Measurements from ENCODE around the gene SLC6A8. TPM values are rescaled to one million over a fixed set of nuclear protein-coding genes. Genes with fewer than 3 reads are reported as not detected.

Gene SLC6A8
- 10 to 100 TPM; 16.8 to 64.5 (median 46.2) TPM for polyA plus RNA-seq (ENCODE audit: insufficient read length in 4 of 4)

DNA sequence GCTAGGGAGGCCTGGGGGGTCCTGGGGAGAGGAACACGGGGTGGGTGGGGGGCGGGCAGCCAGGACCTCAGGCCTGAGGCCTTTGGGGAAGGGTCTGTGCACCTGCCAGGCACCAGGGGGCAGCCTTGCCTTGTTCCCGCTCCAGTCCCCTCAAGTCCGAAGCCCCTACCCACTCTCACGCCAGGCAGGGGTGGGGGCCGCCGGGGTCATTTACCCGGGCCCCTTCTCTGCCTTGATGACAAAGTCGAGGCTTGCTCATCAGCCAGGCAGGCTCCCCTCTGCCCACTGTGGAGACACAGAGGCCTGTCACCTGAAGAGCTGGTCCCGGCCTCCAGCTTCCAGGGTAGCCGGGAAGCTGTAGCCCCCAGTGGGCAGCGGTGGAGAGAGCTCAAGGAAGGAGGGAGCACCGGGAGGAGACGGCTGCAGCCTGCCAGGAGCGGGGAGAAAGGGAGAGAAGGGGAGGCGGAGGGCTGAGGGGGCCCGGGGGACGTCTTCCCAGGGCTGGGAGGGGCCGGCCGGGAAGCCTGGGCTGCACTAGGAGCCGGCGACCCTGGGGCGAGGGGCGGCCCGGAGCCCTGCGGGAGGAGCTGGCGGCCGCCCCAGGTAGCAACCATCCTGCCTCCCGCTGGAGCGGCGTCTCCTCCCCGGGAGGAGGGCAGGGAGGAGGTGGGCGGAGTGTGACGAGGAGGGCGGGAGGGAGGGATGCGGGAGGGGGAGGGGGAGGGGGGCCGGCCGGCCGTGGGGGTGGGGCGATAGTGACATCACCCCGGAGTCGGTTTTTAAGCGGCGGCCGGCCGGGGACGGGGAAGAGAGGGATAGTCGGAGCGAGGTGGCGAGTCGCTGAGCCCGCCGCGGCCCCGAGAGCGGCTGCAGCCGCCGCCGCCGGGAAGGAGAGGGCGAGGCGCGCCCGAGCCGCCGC lies at the start of gene SLC6A8:
SLC6A8 (plus strand) TSS at position 806 of the 919 bp plus-strand sequence. CDS start 649 bp downstream, outside the sequence.
- DNase-seq (ENCODE audit: low read depth in 4 of 4, low spot score in 3 of 4) = no peak

DNA sequence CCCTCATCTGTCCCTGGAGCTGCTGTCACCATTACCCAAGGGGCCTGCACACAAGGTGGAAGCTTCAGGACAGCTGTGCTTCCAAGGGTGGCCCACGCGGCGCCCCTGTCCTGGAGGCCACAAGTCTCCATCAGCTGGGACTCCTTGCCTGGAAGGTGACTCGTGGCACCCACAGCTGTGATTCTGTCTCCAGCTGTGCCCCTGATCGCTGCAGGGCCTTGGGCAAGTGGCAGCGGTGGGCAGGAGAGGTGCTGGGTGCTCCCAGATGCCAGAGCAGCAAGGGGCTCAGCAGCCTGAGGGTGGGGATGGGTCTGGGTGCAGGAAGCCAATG lies 49.7 kb upstream of the SLC6A8 start:
- DNase-seq (ENCODE audit: low read depth in 4 of 4, low spot score in 3 of 4) = no peak

DNA sequence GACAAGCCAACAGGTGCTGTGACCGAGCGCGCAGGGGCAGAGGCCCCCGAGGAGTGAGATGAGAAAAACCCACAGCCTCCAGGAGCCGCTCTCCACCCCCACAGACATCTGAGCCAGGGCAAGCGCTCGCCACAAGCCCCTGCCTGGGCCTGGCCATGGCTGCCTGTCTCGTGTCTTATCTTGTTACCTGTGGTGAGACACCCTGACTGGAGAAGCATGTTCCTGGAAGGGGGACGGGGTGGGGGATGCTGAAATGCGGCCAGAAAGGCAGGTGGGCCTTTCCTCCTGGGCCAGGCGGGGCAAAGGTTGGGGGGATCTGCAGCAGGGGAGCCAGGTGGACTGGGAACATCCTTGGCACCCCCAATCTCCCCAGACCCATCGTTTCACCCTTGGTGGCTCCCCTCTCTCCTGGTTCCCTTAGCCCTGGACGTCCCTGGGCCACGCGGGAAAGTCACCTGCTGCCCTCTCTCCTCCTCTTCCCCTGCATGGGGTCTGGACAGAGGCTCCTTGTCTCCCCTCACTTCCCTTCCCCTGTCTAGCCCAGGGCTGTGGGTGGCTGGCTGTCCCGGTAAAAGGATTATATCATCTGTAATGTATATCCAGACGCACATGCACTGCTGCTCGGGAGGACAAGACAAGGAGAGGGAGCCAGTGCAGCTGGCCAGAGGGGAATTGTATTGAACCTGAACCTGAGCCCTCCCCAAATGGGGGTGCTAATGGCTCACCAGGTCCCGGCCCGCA lies 49.1 kb upstream of the SLC6A8 start:
- DNase-seq (ENCODE audit: low read depth in 4 of 4, low spot score in 3 of 4) = no peak

DNA sequence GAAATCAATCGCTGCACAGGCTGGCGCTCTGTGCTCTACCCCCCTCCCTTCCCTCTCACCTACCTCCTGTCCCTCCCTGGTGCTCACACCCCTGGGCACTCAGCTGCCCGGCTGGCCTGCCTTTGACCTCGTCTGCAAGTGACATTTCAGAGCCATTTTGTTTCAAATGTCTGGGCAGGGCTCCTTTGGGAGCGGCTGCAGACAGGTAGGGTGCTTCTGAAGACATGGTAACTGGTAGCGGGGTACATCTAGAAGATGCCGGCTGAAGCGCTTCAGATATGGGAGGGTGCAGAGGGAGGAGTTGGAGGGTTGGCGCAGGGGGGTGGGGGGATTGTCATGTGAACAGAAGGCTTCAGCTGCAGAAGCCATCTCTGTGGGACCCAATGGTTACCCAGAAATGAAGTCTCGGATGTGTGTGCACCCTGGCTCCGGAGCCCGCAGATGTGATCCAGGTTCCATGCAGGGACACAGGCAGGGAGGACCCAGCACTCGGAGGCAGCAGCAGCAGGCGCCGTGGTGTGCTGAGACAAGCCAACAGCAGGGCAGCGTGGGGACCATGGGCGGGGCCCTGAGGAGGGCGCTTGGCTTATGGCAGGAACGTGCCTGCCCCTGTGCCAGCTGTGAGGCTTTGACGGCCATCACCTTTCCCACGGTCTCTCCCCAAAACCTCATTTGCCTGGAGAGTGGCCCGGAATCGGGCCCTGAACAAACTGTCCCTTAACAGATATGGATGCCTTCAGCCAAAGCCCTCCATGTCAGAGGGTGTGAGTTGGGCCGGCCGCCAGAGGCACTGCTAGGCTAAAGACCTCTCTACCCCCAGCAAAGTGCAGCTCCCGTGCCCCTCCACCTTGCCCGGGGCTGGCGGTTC lies 48.3 kb upstream of the SLC6A8 start:
- no peak for DNase-seq (ENCODE audit: low read depth in 4 of 4, low spot score in 3 of 4)

DNA sequence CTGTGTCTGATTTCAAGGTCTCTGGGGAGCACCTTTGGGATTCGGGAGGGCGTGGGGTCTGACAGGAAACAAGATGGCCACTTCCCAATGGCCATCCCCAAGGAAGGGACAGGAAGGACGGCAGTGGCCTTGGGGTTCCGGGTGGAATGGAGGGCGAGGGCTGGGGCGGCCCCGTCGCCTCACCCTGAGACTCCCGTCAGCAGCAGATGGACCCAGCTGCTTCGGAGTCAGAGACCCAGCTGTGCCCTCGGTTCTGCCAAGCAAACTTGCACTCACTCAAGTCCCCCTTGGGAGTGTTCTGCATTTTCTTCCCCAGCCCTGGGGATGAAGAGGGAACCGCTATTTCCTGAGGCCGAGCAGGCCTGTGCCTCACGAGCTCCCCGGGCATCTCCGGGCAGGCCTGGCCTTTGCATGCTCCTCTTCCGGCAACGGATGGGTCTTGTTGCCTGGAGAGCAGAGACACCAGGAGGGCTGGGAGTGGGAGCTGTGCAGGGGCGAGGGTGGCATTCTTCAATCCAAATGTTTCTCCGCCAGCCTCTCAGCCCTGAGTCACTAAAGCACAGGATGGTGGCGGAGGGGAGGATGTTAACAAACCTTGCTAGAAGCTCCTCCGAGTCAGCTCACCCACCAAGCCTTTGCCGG lies 47.6 kb upstream of the SLC6A8 start:
- DNase-seq (ENCODE audit: low read depth in 4 of 4, low spot score in 3 of 4) = no peak

DNA sequence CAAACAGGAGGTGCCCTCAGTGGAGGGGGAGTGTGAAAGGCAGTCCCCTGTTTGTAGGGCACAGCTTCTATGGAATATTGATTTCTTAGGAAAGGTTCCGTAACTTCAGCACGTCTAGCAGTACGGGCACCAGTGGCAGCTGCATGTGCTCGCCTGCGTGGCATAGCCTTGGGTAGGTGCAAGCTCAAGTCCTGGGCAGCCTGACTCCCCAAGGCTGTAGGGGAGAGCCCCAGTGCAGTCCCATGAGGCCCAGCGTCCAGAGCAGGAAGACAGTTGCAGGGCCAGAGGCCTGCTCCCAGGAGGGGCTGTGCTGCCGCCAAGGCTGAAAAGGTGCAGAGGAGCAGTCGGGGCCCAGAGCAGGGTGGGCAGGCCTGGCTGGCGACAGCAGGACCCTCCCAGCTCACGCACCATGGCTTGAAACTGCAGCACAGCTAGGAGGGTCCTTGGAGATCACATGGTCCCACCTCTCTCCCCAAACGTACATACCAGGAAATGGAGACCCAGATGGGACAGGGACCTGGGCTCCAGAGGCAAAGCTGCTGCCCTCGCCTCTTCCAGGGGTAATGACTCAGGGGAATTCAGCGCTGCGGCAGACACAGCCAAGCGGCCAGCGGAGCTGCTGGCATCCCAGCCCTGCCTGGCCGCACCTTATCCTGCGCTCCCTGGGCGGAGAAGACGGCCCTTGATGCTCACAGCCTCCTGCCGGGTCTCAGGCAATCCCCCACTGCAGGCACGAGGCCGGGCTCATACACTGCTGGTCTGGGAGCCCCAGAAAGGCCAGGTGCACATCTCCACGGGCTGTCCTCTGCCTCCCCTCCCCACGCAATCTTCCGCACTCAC lies 46.8 kb upstream of the SLC6A8 start:
- no peak for DNase-seq (ENCODE audit: low read depth in 4 of 4, low spot score in 3 of 4)

DNA sequence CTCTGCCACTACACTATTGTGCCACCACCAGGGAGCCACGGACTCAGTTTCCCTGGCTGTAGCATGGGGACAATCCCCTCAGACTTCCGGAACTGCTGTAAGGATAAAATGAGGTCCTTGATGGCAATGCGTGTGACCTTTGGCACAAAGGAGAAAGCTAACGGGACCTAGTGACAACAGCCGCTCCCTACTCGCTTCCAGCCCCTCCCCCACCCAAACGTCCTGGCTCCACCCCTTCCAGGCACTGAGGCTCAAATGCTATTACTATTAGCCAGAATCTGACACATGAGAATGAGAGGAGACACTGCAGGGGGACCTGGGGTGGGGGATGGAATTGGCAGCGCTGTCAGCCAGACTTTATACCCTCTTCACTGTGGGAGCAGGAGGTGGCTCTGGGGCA lies 46.1 kb upstream of the SLC6A8 start:
- no peak for DNase-seq (ENCODE audit: low read depth in 4 of 4, low spot score in 3 of 4)

DNA sequence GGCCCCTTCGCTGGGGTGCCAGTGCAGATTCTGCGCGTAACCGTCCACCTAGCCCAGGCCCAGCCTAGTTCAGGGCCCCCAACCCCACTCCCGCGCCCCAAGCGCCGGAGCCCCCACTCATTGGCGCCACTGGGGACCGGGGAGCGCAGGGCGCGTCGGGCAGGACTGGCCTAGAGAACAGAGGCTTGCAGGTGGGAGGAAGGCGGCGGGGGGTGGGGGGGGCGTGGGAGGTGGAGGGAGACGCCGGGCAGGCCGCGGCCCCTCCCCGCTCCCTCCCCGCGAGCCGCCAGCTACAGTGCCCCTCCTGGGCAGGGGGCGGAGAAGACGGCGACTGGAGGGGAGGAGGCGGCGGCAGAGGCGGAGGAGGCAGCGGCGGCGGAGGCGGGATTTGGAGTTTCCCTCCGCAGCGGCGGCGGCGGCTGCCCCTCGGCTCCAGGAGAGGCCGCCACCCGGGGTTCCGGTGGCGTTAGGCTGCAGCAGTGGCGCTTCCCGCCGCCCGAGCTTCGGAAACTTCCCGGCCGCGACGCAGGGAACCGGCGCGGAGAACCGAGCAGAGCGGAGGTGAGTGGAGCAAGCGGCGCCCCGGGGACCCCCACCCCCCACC lies 45.6 kb upstream of the SLC6A8 start:
- no peak for DNase-seq (ENCODE audit: low read depth in 4 of 4, low spot score in 3 of 4)

DNA sequence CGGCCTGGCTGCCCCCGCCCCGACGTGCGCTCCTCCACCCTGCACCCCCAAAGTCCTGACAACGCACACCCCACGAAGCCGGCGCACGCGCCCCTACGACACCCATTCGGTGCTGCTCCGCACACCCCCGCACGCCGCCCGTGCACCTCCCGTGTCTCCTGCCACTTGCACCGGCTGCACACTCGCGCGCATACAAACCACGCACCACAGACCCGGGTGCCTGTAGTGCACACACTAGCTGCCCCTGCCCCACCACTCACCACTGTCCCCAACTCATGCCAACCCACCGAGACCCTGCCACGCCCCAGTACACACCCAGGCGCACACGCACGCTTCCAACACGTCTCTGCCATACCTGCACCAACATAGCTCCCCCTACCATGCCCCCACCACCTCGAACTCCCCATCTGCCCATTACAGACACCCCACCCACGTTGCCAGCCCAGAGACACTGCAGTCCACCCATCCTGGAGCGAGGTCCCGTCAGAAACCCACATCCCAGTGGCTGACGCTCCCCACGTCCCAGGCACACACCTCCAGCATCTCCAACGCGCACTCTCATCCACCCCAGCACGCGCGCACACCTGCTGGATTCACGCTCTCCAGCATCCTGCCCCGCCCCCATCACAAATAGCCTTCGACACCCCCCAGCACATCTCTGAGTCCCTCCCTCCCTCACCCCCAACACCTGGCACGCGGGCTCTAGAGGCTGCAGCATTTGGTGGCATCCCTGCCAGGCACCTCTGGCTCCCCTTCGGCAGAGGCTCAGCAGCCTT lies 44.9 kb upstream of the SLC6A8 start:
- DNase-seq (ENCODE audit: low read depth in 4 of 4, low spot score in 3 of 4) = no peak

DNA sequence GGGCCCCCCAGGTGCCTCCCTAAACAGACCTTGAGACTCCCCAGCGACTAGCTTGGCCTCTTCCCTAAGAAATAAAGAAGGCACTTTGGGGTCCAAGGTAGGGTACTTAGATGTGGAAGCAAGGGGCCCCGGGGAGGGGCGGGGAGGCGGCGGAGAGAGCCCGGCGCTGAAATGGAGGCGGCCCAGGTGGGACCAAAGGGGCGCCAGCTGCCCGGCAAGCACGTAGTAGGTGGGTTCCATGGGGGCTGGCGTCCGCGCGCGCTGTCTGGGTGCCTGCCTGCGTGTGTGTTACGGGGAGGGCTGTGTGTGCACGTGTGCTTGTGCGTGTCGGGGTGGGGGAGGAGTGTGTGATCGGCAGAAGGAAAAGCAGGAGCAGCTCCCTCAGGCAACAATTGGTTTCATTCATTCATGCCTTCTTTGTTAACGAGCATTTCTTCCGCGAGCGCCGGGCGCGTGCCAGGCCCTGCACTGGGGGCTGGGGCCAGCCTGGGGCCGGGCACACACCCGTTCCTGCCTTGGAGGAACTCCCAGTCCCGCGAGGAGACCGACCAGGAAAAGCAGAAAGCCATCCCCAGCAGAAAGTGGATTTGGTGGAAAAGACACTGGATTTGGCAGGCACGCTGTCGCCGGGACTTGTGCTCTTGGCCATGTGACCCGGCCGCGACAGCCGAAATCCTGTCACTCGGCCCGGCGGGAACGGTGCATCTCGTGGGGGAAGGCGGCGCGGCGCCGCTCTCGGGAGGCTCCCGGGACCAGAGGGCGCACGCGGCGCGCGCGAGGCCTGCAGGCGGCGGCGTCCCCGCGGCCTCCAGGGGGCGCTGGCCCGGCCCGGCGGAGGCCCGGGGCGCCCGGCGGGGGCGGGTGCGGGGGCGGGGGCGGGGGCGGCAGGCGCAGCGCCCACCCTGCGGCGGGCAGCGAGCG lies 44.0 kb upstream of the SLC6A8 start:
- no peak for DNase-seq (ENCODE audit: low read depth in 4 of 4, low spot score in 3 of 4)

DNA sequence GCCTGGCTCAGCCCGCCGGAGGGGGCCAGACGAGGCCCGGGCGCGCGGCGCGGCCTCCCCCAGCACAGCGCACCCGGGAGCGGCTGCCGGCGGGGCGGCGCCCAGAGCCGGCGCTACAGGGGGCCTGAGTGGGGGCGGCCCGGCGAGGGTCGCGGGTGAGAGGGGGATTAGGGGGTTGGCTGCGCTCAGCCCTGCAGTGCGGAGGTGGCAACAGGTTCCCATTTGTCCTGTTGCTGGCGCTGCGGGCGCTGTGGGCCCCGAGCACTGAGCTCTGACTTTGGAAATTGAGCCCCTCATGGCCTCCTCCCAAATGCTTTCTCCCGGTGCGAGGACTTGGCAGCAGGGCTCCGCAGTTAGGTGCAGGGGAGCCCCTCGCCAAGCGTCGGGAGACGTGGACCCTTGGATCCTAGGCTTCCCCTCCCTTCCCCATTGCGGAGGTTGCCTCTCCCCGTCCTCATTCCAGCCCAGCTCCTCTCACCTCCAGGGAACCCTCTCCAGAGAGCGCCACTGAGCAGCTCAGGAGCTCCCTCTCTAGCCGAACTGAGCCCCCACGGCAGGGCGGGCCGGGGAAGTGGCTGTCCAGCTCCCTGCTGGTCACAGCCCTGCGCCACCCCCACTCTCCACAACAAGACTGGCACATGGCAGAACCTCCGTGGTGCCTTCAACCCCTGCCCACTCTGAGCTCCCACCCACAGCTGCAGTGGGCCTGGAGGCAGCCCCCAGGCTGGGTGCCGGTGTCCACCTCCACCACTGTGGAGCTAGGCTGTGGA lies 43.2 kb upstream of the SLC6A8 start:
- DNase-seq (ENCODE audit: low read depth in 4 of 4, low spot score in 3 of 4) = no peak

DNA sequence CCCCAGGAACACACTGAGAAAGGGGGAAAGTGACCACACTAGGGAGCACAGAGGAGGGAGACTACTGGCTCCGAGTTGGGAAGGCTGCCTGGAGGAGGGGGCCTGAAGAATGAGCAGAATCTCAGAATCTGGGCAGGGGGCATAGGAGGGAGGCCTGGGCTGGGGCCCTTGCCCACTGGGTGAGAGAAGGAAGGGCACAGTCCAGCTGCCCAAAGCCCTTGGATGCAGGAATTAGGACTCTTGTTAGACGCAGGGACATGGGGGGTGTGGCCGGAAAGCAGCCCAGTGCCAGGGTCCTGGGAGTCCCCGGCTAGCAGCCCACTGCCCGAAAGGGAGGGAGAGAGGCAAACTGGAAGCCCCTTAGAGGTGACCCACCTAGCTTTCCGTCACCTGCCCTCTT lies 42.6 kb upstream of the SLC6A8 start:
- DNase-seq (ENCODE audit: low read depth in 4 of 4, low spot score in 3 of 4) = no peak

DNA sequence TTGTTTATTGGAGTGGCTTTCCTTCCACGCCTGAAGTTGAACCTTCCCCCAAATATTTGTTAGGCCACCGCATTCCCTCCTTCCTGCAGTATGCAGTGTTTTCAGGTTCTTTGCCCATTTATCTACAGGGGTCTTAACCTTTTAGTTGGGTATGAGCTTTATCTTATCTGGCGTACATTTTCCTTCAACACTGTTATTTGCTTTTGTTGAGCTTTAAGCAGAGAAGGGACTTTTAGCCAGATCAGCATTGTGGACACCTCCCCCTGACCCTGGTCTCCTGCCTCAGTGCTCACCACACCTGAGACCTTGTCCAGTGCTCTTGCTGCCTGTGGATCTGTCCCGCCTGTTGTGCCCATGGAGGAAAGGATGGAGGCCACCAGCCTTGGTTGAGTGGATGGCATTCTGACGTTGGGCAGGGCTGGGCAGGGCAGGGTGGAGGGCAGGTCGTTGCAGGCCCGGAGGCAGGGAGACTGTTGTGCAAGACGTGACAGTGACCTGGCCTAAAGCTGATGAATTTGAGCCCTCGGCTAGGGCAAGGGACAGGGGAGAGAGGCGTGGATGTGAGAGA lies 41.7 kb upstream of the SLC6A8 start:
- no peak for DNase-seq (ENCODE audit: low read depth in 4 of 4, low spot score in 3 of 4)

DNA sequence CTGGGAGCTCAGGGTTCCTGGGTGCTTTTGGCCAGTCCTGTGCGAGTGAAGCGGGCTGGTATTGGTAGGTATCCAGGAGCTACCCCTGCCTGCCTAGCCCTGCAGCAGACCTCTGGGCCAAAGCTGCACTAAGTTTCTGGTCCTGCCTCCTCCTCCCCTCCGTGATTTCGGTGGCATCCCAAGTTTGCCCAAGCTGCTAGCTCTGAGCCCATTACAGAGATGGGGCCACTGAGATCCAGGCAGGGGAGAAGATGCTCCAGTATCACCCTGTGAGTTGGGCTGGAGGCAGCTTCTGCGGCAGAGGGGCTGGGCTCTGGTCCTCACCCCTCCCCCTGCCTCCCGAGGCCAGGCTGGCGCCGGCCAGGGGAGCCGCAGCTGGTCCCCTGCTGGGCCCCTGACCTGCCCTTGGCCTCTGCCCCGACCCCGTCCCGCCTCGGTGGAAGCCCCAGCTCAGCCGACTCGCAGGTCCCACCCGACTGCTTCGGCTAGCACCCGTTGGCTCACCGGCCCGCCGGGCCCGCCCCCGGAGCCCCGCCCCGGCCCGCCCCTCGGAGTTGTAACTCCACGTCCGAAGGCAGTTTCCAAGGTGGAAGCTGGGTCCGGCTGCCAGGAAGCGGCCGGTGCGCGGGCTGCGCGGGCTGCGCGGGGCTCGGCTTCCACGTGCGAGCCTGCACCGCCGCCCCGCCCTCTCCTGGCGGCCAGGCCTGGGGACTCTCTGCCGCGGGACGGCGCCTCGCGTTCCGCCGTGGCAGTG lies 40.9 kb upstream of the SLC6A8 start, which contains the start of gene DUSP9:
DUSP9 (plus strand) TSS at position 584 of the 754 bp plus-strand sequence. CDS start 751 bp downstream, outside the sequence.
- no peak for DNase-seq (ENCODE audit: low read depth in 4 of 4, low spot score in 3 of 4)

Measured in left renal pelvis (tissue), 4 donors.